A549 (cell line): ENCODE results near the gene ENPP3. TPM values are rescaled to one million over a fixed set of nuclear protein-coding genes. Genes with fewer than 3 reads are reported as not detected.

Source experiments
- ATAC-seq, 2 experiments: fragments of 200-7000 bp in 1 of 2; fragments of >200 bp in 1 of 2; cut with Nextera tagmentation in 1 of 2; cut with Tn5 transposase in 1 of 2; 3 replicates each; pipeline versions ENCODE4 v1.8.0 to v1.9.1; 2018 to 2020; ENCODE audit warnings: mild to moderate bottlenecking in 1 of 2, moderate library complexity in 1 of 2
- CTCF ChIA-PET: fragments of 300-600 bp; sonication (Branson Sonifier 250); formaldehyde crosslinking; extraction: SDS; loops from one replicate; lab custom pipeline; 2021; ENCODE audit warnings: antibody characterized with exemption, inconsistent platforms; lab: Yijun Ruan, JAX
- POLR2A ChIA-PET: fragments of 350-600 bp; formaldehyde crosslinking; extraction: SDS; loops from one replicate; lab custom pipeline; 2021; ENCODE audit warnings: antibody characterized with exemption, inconsistent platforms; lab: Yijun Ruan, JAX
- DNase-seq, 2 experiments: peaks; one replicate each; pipeline versions ENCODE4 v3.0.0 to v3.0.0-alpha.2; 2011 to 2016; ENCODE audit warnings: low read depth in 1 of 2, low spot score in 1 of 2
- FAIRE-seq: peaks from 2 replicates; lab custom pipeline; 2011; peaks lifted over from hg19 to GRCh38; lab: Jason Lieb, UNC
- H3K27ac ChIP-seq, 2 experiments: fragments of >200 bp; sonication (Bioruptor Twin); formaldehyde crosslinking; 3 replicates each; pipeline ENCODE4 v1.5.1; 2016 to 2017
- H3K4me1 ChIP-seq: fragments of >200 bp; sonication (Bioruptor Twin); formaldehyde crosslinking; 3 replicates; pipeline ENCODE4 v1.6.1; 2016
- H3K4me2 ChIP-seq: fragments of >200 bp; sonication (Bioruptor Twin); formaldehyde crosslinking; 3 replicates; pipeline ENCODE4 v1.6.1; 2016
- H3K4me3 ChIP-seq: fragments of >200 bp; sonication (Bioruptor Twin); formaldehyde crosslinking; 3 replicates; pipeline ENCODE4 v1.5.1; 2016
- H3K9me3 ChIP-seq: fragments of >200 bp; sonication (Bioruptor Twin); formaldehyde crosslinking; 3 replicates; pipeline ENCODE4 v1.6.1; 2016
- EHF ChIP-seq: fragments of 250-450 bp; sonication (Bioruptor Pico); IDR thresholded peaks from 2 replicates; pipeline ENCODE4 v1.5.0; 2020; ENCODE audit warnings: mild to moderate bottlenecking
- EHMT2 ChIP-seq: fragments of 200-600 bp; sonication (generic); IDR thresholded peaks from 2 replicates; pipeline ENCODE4 v1.6.1; 2016; ENCODE audit warnings: antibody characterized with exemption, low read depth, mild to moderate bottlenecking, moderate library complexity
- ELK1 ChIP-seq: fragments of 150-350 bp; IDR thresholded peaks from 2 replicates; pipeline ENCODE4 v1.6.1; 2014; ENCODE audit warnings: low read depth, mild to moderate bottlenecking, low read length
- FOSB ChIP-seq: fragments of 250-450 bp; sonication (Bioruptor Pico); IDR thresholded peaks from 2 replicates; pipeline ENCODE4 v1.5.0; 2020; ENCODE audit warnings: mild to moderate bottlenecking, moderate library complexity
- FOSL2 ChIP-seq, 2 experiments: fragments of 450-650 bp in 1 of 2; fragments of >200 bp in 1 of 2; sonication (Bioruptor Twin) in 1 of 2; formaldehyde crosslinking; IDR thresholded peaks; 2 replicates each; pipeline versions ENCODE4 v1.5.0 to v1.6.1; 2016 to 2020; ENCODE audit warnings: mild to moderate bottlenecking in 1 of 2, moderate library complexity in 1 of 2
- GATA3 ChIP-seq: IDR thresholded peaks from 2 replicates; pipeline ENCODE4 v1.6.1; 2012; ENCODE audit warnings: borderline replicate concordance
- HDAC2 ChIP-seq: fragments of 200-600 bp; sonication (generic); IDR thresholded peaks from 2 replicates; pipeline ENCODE4 v1.6.1; 2016
- HEYL ChIP-seq: fragments of 250-450 bp; sonication (Bioruptor Pico); IDR thresholded peaks from 2 replicates; pipeline ENCODE4 v1.8.0; 2021; ENCODE audit warnings: mild to moderate bottlenecking, moderate library complexity
- HOXB13 ChIP-seq: fragments of 250-450 bp; sonication (Bioruptor Pico); IDR thresholded peaks from 2 replicates; pipeline ENCODE4 v1.5.0; 2020; ENCODE audit warnings: low read depth, mild to moderate bottlenecking, moderate library complexity
- JUN ChIP-seq, 2 experiments: fragments of >200 bp; sonication (Bioruptor Twin); formaldehyde crosslinking; IDR thresholded peaks; 2 replicates in 1 of 2; 3 replicates in 1 of 2; pipeline ENCODE4 v1.6.1; 2016 to 2017
- JUNB ChIP-seq: fragments of >200 bp; sonication (Bioruptor Twin); formaldehyde crosslinking; IDR thresholded peaks from 2 replicates; pipeline ENCODE4 v1.6.1; 2016
- KDM5A ChIP-seq: fragments of 200-600 bp; sonication (generic); IDR thresholded peaks from 2 replicates; pipeline ENCODE4 v1.6.1; 2016; ENCODE audit warnings: antibody characterized with exemption, mild to moderate bottlenecking
- NPAS2 ChIP-seq: fragments of 250-450 bp; sonication (Bioruptor Pico); IDR thresholded peaks from 2 replicates; pipeline ENCODE4 v1.8.0; 2022; ENCODE audit warnings: mild to moderate bottlenecking, moderate library complexity, borderline replicate concordance
- NR3C1 ChIP-seq: fragments of >200 bp; sonication (Bioruptor Twin); formaldehyde crosslinking; IDR thresholded peaks from 3 replicates; pipeline ENCODE4 v1.6.1; 2017
- POLR2A ChIP-seq: IDR thresholded peaks from 2 replicates; pipeline ENCODE4 v1.6.1; 2012; ENCODE audit warnings: mild to moderate bottlenecking, low read length
- RAD21 ChIP-seq, 2 experiments: fragments of >200 bp in 1 of 2; sonication (Bioruptor Twin) in 1 of 2; formaldehyde crosslinking in 1 of 2; IDR thresholded peaks in 1 of 2; conservative IDR thresholded peaks in 1 of 2; 2 replicates in 1 of 2; 3 replicates in 1 of 2; pipeline ENCODE4 v1.6.1; 2012 to 2018; ENCODE audit warnings: inconsistent platforms in 1 of 2
- USF2 ChIP-seq: fragments of 450-650 bp; IDR thresholded peaks from 2 replicates; pipeline ENCODE4 v1.6.1; 2014; ENCODE audit warnings: antibody characterized with exemption
- ZC3H11A ChIP-seq: fragments of 450-650 bp; IDR thresholded peaks from 2 replicates; pipeline ENCODE4 v1.6.1; 2014; ENCODE audit warnings: antibody characterized with exemption, mild to moderate bottlenecking
- ZSCAN20 ChIP-seq: fragments of 250-450 bp; sonication (Bioruptor Pico); IDR thresholded peaks from 2 replicates; pipeline ENCODE4 v1.8.0; 2022; ENCODE audit warnings: mild to moderate bottlenecking, moderate library complexity
- WGBS: methylation state at CpG from one replicate; pipeline ENCODE4 v1.1.6; 2017; ENCODE audit errors: missing lambda C conversion rate; 5-methylcytosine and 5-hydroxymethylcytosine counted together
- polyA plus RNA-seq, 4 experiments: library from polyadenylated mRNA; depleted of rRNA in 3 of 4; stranded (reverse); fragments of >200 nt; fragmentation: RNase III in 1 of 4; extraction: RNeasy Plus Mini Kit Qiagen cat#74134 plus additional on column Dnase treatment in 1 of 4; gene quantifications; 2 replicates in 3 of 4; 3 replicates in 1 of 4; pipeline ENCODE4 v1.2.3, GENCODE V29; 2011 to 2017
- TF ChIP-seq, protein P1 (sequence below): IDR thresholded peaks from 2 replicates; pipeline ENCODE4 v1.6.1; 2012
- TF ChIP-seq, protein P2 (sequence below): IDR thresholded peaks from 2 replicates; pipeline ENCODE4 v1.6.1; 2012; ENCODE audit warnings: low read depth, borderline replicate concordance
- TF ChIP-seq, protein P3 (sequence below): fragments of >200 bp; sonication (Bioruptor Twin); formaldehyde crosslinking; IDR thresholded peaks from 3 replicates; pipeline ENCODE4 v1.6.1; 2016
- TF ChIP-seq, protein P4 (sequence below): fragments of 250-450 bp; sonication (Bioruptor Pico); IDR thresholded peaks from 2 replicates; pipeline ENCODE4 v1.5.0; 2021; ENCODE audit warnings: mild to moderate bottlenecking, moderate library complexity, borderline replicate concordance

ENPP3 gene
- polyA plus RNA-seq, 2 of the 4 experiments (the other 2 are of a cell fraction) = not detected

GRCh38 chr6:131781687-131782086 is 144.6 kb downstream of the ENPP3 start:
- DNase-seq = no peak
- ATAC-seq = no peak
- H3K4me3 ChIP-seq = no peak overlapping the region
- no peak for FAIRE-seq
- 32% methylated on average over 3 of the region's 3 CpGs for WGBS
- H3K4me1 ChIP-seq = no peaks in the 10 kb centered on the region
- ChIA-PET CTCF (interaction anchor here (0.6 to 1.3 kb wide), 3 partner anchors 87 to 128 kb away, joined by 3 to 5 read pairs (median 5); no protein-coding TSS in a partner anchor), POLR2A (interaction anchor here (0.6 kb wide), 1 partner anchor 44 kb away, joined by 3 read pairs; no protein-coding TSS in a partner anchor)
- H3K9me3 ChIP-seq = no peaks in the 10 kb centered on the region
- no peak overlapping the region for H3K27ac ChIP-seq
- TF ChIP-seq ZSCAN20 (CRISPR knock-in tag) (no peak), HDAC2 (no peak), JUNB (no peak)
- TF ChIP-seq, protein P1, sequence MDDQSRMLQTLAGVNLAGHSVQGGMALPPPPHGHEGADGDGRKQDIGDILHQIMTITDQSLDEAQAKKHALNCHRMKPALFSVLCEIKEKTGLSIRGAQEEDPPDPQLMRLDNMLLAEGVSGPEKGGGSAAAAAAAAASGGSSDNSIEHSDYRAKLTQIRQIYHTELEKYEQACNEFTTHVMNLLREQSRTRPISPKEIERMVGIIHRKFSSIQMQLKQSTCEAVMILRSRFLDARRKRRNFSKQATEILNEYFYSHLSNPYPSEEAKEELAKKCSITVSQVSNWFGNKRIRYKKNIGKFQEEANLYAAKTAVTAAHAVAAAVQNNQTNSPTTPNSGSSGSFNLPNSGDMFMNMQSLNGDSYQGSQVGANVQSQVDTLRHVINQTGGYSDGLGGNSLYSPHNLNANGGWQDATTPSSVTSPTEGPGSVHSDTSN = no peak
- TF ChIP-seq, protein P2, sequence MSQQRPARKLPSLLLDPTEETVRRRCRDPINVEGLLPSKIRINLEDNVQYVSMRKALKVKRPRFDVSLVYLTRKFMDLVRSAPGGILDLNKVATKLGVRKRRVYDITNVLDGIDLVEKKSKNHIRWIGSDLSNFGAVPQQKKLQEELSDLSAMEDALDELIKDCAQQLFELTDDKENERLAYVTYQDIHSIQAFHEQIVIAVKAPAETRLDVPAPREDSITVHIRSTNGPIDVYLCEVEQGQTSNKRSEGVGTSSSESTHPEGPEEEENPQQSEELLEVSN = no peak
- no peak overlapping the region for H3K4me2 ChIP-seq

DNA sequence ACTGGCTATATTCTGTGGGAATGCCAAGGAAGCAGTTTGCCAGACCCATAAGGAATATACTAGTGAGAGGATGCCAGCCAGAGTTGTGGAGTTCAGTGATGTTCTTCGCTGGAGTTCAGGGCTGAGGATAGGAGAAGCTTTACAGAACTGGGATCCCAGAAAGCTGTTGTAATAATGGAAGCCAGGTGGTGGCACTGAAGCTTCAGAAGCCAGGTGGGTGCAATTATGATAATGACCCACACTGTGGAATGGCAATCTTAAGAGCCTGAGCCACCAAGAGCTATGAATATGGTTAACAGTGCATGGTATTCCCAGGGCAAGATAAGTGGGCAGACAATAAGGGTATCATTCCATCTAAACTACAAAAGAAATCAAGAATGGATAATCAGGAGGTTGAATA is 145.7 kb downstream of the ENPP3 start:
- H3K4me2 ChIP-seq = no peak overlapping the region
- FAIRE-seq (no peak), ATAC-seq (no peak), DNase-seq (no peak)
- H3K9me3 ChIP-seq = no peaks in the 10 kb centered on the region
- no peak overlapping the region for H3K4me3 ChIP-seq
- H3K27ac ChIP-seq = no peak overlapping the region
- no peaks in the 10 kb centered on the region for H3K4me1 ChIP-seq
- CTCF ChIA-PET = interaction anchor here (1.5 kb wide), 2 partner anchors 9 to 125 kb away, joined by 3 to 4 read pairs; no protein-coding TSS in a partner anchor
- WGBS = 0% methylated on average over 1 of the region's 1 CpG
- TF ChIP-seq, protein P3, sequence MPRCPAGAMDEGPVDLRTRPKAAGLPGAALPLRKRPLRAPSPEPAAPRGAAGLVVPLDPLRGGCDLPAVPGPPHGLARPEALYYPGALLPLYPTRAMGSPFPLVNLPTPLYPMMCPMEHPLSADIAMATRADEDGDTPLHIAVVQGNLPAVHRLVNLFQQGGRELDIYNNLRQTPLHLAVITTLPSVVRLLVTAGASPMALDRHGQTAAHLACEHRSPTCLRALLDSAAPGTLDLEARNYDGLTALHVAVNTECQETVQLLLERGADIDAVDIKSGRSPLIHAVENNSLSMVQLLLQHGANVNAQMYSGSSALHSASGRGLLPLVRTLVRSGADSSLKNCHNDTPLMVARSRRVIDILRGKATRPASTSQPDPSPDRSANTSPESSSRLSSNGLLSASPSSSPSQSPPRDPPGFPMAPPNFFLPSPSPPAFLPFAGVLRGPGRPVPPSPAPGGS = no peak
- TF ChIP-seq RAD21 (conservative IDR thresholded peaks at IDR 0.05 in 1 of 2, IDR thresholded peaks at IDR 0.05 in 1 of 2) = peak; percentile 21 to 42; a peak in 3 of 5 replicates
- POLR2A ChIA-PET = no interaction called here

DNA sequence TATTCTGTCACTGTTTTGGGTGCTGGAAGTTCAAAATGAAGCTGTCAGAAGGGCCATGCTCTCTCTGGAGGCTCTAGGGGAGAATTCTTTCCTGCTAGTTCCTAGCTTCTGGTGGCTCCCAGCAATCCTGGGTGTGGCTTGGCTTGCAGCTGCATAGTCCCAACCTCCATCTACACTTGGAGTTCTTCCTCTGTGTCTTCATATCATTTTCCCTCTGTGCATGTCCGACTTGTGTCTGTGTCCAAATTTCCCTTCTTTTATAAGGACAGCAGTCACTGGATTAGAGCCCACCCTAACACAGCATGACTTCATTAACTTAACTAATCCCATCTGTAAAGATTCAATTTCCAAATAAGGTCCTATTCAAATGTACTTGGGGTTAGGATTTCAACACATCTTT is 147.5 kb downstream of the ENPP3 start:
- POLR2A ChIA-PET = no interaction called here
- 16% methylated on average over 1 of the region's 1 CpG for WGBS
- DNase-seq = no peak
- TF ChIP-seq NPAS2 (CRISPR knock-in tag) = no peak
- no peak for TF ChIP-seq JUNB
- TF ChIP-seq FOSB (CRISPR knock-in tag) = no peak
- no peak for TF ChIP-seq HEYL (CRISPR knock-in tag)
- TF ChIP-seq HOXB13 (CRISPR knock-in tag) = no peak
- TF ChIP-seq JUN (IDR thresholded peaks at IDR 0.05) = no peak
- no peak for TF ChIP-seq KDM5A
- no peak for TF ChIP-seq HDAC2
- no peak for TF ChIP-seq FOSL2 (IDR thresholded peaks at IDR 0.05)
- TF ChIP-seq FOSL2 (CRISPR knock-in tag; IDR thresholded peaks at IDR 0.05) = no peak
- no peak for TF ChIP-seq ELK1
- no peaks in the 10 kb centered on the region for H3K9me3 ChIP-seq
- FAIRE-seq = no peak
- no peak overlapping the region for H3K4me3 ChIP-seq
- ATAC-seq = no peak
- H3K4me2 ChIP-seq = no peak overlapping the region
- no peaks in the 10 kb centered on the region for H3K4me1 ChIP-seq
- no peak overlapping the region for H3K27ac ChIP-seq
- CTCF ChIA-PET = interaction anchor here (0.9 kb wide), 1 partner anchor 125 kb away, joined by 4 read pairs; no protein-coding TSS in a partner anchor

DNA sequence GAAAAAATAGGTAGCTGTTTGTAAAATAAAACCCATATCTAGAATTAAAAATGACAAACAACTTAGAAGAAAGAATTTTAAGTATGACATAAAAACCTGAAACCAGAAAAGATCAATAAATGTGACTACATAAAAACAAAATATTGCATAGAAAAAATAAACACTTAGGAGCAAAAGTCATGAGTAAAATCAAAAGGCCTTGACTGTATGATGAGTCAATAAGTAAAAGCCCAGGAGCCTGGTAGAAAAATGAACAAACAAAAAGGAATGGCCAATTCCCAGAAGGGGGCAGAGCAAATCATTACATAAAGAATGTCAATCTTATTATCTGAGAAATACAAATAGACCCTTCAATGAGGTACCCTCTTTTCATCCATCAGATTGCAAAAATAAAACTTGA is 150.0 kb downstream of the ENPP3 start:
- no peak overlapping the region for H3K4me2 ChIP-seq
- no peak overlapping the region for H3K4me3 ChIP-seq
- POLR2A ChIA-PET = no interaction called here
- H3K27ac ChIP-seq = no peak overlapping the region
- no peaks in the 10 kb centered on the region for H3K4me1 ChIP-seq
- TF ChIP-seq EHF (CRISPR knock-in tag) (no peak), EHMT2 (no peak), USF2 (no peak), ZC3H11A (no peak), RAD21 (conservative IDR thresholded peaks at IDR 0.05 in 1 of 2, IDR thresholded peaks at IDR 0.05 in 1 of 2) (no peak), POLR2A (no peak), JUNB (no peak), GATA3 (no peak), NR3C1 (no peak)
- TF ChIP-seq, protein P4, sequence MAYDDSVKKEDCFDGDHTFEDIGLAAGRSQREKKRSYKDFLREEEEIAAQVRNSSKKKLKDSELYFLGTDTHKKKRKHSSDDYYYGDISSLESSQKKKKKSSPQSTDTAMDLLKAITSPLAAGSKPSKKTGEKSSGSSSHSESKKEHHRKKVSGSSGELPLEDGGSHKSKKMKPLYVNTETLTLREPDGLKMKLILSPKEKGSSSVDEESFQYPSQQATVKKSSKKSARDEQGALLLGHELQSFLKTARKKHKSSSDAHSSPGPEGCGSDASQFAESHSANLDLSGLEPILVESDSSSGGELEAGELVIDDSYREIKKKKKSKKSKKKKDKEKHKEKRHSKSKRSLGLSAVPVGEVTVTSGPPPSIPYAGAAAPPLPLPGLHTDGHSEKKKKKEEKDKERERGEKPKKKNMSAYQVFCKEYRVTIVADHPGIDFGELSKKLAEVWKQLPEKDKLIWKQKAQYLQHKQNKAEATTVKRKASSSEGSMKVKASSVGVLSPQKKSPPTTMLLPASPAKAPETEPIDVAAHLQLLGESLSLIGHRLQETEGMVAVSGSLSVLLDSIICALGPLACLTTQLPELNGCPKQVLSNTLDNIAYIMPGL (CRISPR knock-in tag) = no peak
- TF ChIP-seq, protein P1 = no peak
- TF ChIP-seq, all 56 proteins: peak for 0
- no peak for ATAC-seq
- no peaks in the 10 kb centered on the region for H3K9me3 ChIP-seq
- CTCF ChIA-PET = no interaction called here
- FAIRE-seq = no peak
- DNase-seq = no peak
